Keratinocyte (primary cell): ENCODE data around the gene PRR36. TPM values are rescaled to one million over a fixed set of nuclear protein-coding genes. Genes with fewer than 3 reads are reported as not detected.

Source experiments
- DNase-seq: peaks from one replicate; pipeline ENCODE4 v3.0.0-alpha.2; 2011; ENCODE audit warnings: low read depth, missing footprints, low spot score
- FAIRE-seq: peaks from 2 replicates; lab custom pipeline; 2011; peaks lifted over from hg19 to GRCh38; lab: Jason Lieb, UNC
- H2AFZ ChIP-seq: 2 replicates; pipeline ENCODE4 v1.6.0; 2012; ENCODE audit warnings: low read length, control low read depth, inconsistent platforms; ENCODE audit not compliant: control insufficient read depth
- H3K27ac ChIP-seq: 2 replicates; pipeline ENCODE4 v1.5.1; 2011; ENCODE audit warnings: low read length; ENCODE audit not compliant: control insufficient read depth, insufficient read depth
- H3K27me3 ChIP-seq: 3 replicates; pipeline ENCODE4 v1.6.0; 2011; ENCODE audit warnings: low read length; ENCODE audit not compliant: control insufficient read depth, insufficient read depth; ENCODE audit errors: extremely low read depth
- H3K36me3 ChIP-seq, 2 experiments: 2 replicates in 1 of 2; 3 replicates in 1 of 2; pipeline ENCODE4 v1.5.1; 2011; ENCODE audit warnings: low read length in 2 of 2, mild to moderate bottlenecking in 1 of 2; ENCODE audit not compliant: control insufficient read depth in 2 of 2, insufficient read depth in 2 of 2; ENCODE audit errors: extremely low read depth in 1 of 2
- H3K4me1 ChIP-seq: 3 replicates; pipeline ENCODE4 v1.5.1; 2011; ENCODE audit warnings: low read length; ENCODE audit not compliant: control insufficient read depth, insufficient read depth; ENCODE audit errors: extremely low read depth
- H3K4me2 ChIP-seq: 3 replicates; pipeline ENCODE4 v1.6.0; 2011; ENCODE audit warnings: low read depth, low read length; ENCODE audit not compliant: control insufficient read depth, insufficient read depth; ENCODE audit errors: extremely low read depth
- H3K4me3 ChIP-seq, 3 experiments: fragments of 200-600 bp in 1 of 3; sonication (generic) in 1 of 3; 2 replicates in 2 of 3; 3 replicates in 1 of 3; pipeline ENCODE4 v1.5.1; 2011 to 2016; ENCODE audit warnings: low read length in 3 of 3, mild to moderate bottlenecking in 3 of 3, control low read depth in 2 of 3, inconsistent platforms in 1 of 3, low read depth in 1 of 3, mixed read lengths in 1 of 3, mixed run types in 1 of 3, moderate library complexity in 1 of 3; ENCODE audit not compliant: control insufficient read depth in 2 of 3, insufficient read depth in 2 of 3; ENCODE audit errors: extremely low read depth in 1 of 3
- H3K79me2 ChIP-seq: 2 replicates; pipeline ENCODE4 v1.6.0; 2012; ENCODE audit warnings: low read length; ENCODE audit not compliant: control insufficient read depth, insufficient read depth
- H3K9ac ChIP-seq: 3 replicates; pipeline ENCODE4 v1.6.0; 2011; ENCODE audit warnings: low read length; ENCODE audit not compliant: control insufficient read depth, insufficient read depth; ENCODE audit errors: extremely low read depth
- H3K9me1 ChIP-seq: 3 replicates; pipeline ENCODE4 v1.6.0; 2011; ENCODE audit warnings: low read length; ENCODE audit not compliant: control insufficient read depth, insufficient read depth; ENCODE audit errors: extremely low read depth
- H3K9me3 ChIP-seq: 2 replicates; pipeline ENCODE4 v1.5.1; 2012; ENCODE audit warnings: low read depth, low read length; ENCODE audit not compliant: control insufficient read depth
- H4K20me1 ChIP-seq: 3 replicates; pipeline ENCODE4 v1.6.0; 2011; ENCODE audit warnings: low read length; ENCODE audit not compliant: control insufficient read depth, insufficient read depth; ENCODE audit errors: extremely low read depth
- CTCF ChIP-seq, 3 experiments: IDR thresholded peaks in 1 of 3; conservative IDR thresholded peaks in 1 of 3; optimal IDR thresholded peaks in 1 of 3; 2 replicates in 2 of 3; 3 replicates in 1 of 3; pipeline versions ENCODE3 to v1.5.1; 2011; ENCODE audit warnings: low read length in 3 of 3, mild to moderate bottlenecking in 3 of 3, moderate library complexity in 2 of 3, control low read depth in 1 of 3, inconsistent platforms in 1 of 3; ENCODE audit not compliant: insufficient read depth in 2 of 3; ENCODE audit errors: extremely low read depth in 1 of 3
- EZH2 ChIP-seq: IDR thresholded peaks from one replicate; pipeline ENCODE4 v1.6.1; 2012; ENCODE audit warnings: inconsistent platforms, mild to moderate bottlenecking, low read length, moderate library complexity
- dilution Hi-C: fragments of 300-500 bp; cut with MboI; formaldehyde crosslinking; loops from one replicate; pipeline ENCODE4 v1.7.0; 2020; ENCODE audit warnings: low sequenced_read_pairs; ENCODE audit not compliant: extremely low pct_ligation_motif_present
- polyA plus RNA-seq, 5 experiments: library from polyadenylated mRNA; depleted of rRNA in 3 of 5; stranded (reverse) in 3 of 5; stranded (forward) in 1 of 5; unstranded in 1 of 5; fragments of >200 nt; gene quantifications; 1 replicate in 1 of 5; 2 replicates in 3 of 5; 3 replicates in 1 of 5; pipeline versions ENCODE4 v1.2.1 to v1.2.3, GENCODE V29; 2011 to 2012; ENCODE audit warnings: missing spikeins in 2 of 5, low read depth in 1 of 5, low replicate concordance in 1 of 5

Gene PRR36
- polyA plus RNA-seq, 1 donor (not counting 4 experiments of a cell fraction or from before 2014, with no cell fraction given) = not detected

GRCh38 chr19:7907544-7907943 lies 33.4 kb upstream of the PRR36 start:
- peaks cover 27% of the 10 kb centered on the region for H3K4me1 ChIP-seq
- no peak overlapping the region for H2AFZ ChIP-seq
- no peak overlapping the region for H3K4me2 ChIP-seq
- H3K4me3 ChIP-seq = no peak overlapping the region
- peaks cover 44% of the 10 kb centered on the region for H3K79me2 ChIP-seq
- no peaks in the 10 kb centered on the region for H3K9me3 ChIP-seq
- H3K9ac ChIP-seq = no peak overlapping the region
- TF ChIP-seq CTCF (optimal IDR thresholded peaks at IDR 0.05 in 1 of 3, IDR thresholded peaks at IDR 0.05 in 1 of 3, conservative IDR thresholded peaks at IDR 0.05 in 1 of 3; ENCODE audit: extremely low read depth in 1 of 3, insufficient read depth in 2 of 3, low read length in 3 of 3) (no peak), EZH2 (no peak)
- peaks cover 4 to 8% of the 10 kb centered on the region in 2 experiments for H3K36me3 ChIP-seq
- no peaks in the 10 kb centered on the region for H3K27me3 ChIP-seq
- no peak for DNase-seq
- H4K20me1 ChIP-seq = peaks cover 5% of the 10 kb centered on the region
- dilution Hi-C loops = no loop called here
- FAIRE-seq = no peak
- H3K9me1 ChIP-seq = peaks cover 3% of the 10 kb centered on the region
- H3K27ac ChIP-seq = no peak overlapping the region

GRCh38 chr19:7907122-7907521 lies 32.9 kb upstream of the PRR36 start:
- dilution Hi-C loops = no loop called here
- peaks cover 45% of the 10 kb centered on the region for H3K79me2 ChIP-seq
- H3K4me2 ChIP-seq = peak overlapping the region; percentile 32
- H2AFZ ChIP-seq = no peak overlapping the region
- H4K20me1 ChIP-seq = peaks cover 5% of the 10 kb centered on the region
- H3K27ac ChIP-seq = no peak overlapping the region
- no peaks in the 10 kb centered on the region for H3K9me3 ChIP-seq
- peaks cover 4 to 7% of the 10 kb centered on the region in 2 experiments for H3K36me3 ChIP-seq
- no peaks in the 10 kb centered on the region for H3K27me3 ChIP-seq
- no peak for DNase-seq
- peaks cover 3% of the 10 kb centered on the region for H3K9me1 ChIP-seq
- FAIRE-seq = no peak
- peaks cover 31% of the 10 kb centered on the region for H3K4me1 ChIP-seq
- peak overlapping the region; percentile 22 for H3K9ac ChIP-seq
- TF ChIP-seq EZH2 = no peak
- TF ChIP-seq CTCF (optimal IDR thresholded peaks at IDR 0.05 in 1 of 3, IDR thresholded peaks at IDR 0.05 in 1 of 3, conservative IDR thresholded peaks at IDR 0.05 in 1 of 3; ENCODE audit: extremely low read depth in 1 of 3, insufficient read depth in 2 of 3, low read length in 3 of 3) = no peak
- no peak overlapping the region for H3K4me3 ChIP-seq
